Pulmonary artery endothelial cell (primary cell): ENCODE measurements around the gene DLGAP3. TPM values are rescaled to one million over a fixed set of nuclear protein-coding genes. Genes with fewer than 3 reads are reported as not detected.

ENCODE experiments used
- DNase-seq: peaks from one replicate; pipeline ENCODE4 v3.0.0-alpha.2; 2011; ENCODE audit warnings: low read depth, low spot score
- total RNA-seq: library from RNA; depleted of rRNA; stranded (reverse); fragments of >200 nt; gene quantifications from 2 replicates; pipeline ENCODE4 v1.2.3, GENCODE V29; 2014

Gene DLGAP3
- total RNA-seq, 1 donor from 2014 or later = 0.33 TPM

DNA sequence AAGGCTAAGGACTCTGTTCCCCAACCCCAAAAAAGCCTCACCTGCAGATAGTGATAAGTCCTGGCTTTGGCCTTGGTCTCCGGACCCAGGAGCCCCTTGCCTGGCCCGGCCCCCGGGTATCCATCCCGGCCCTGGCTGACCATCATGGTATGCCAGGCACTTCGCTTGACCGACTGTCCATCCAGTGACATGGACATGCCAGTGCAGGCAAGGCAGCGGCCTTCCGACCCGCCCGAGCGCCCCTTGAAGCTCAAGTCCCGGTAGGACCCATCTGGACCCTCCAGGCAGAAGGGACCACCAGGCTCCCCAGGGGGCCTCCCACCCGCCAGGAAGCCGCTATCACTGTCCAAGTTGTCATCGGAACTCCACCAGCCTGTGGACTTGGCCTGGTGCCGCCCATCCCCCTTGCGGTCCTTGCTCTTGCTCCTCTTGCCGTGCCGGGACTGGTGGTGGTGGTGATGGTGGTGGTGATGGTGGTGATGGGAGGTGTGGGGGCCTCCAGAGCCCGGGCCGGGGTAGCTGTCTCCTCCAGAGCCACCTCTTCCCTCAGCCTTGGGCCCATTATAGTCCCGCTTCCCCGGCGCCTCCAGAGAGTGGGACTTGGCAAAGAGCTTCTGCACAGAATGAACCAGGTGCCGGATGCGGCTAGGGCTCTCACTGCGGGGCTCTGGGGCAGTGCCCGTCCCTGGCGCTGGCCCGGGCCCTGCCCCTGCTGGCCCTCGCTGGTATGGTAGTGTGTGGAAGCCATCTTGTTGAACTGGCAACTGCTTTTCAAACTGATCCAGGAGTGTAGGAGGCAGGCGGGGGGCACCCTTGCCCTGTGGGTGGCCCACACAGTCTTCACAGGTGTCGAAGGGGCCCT lies 25.0 kb downstream of the DLGAP3 start:
- no peak for DNase-seq

DNA sequence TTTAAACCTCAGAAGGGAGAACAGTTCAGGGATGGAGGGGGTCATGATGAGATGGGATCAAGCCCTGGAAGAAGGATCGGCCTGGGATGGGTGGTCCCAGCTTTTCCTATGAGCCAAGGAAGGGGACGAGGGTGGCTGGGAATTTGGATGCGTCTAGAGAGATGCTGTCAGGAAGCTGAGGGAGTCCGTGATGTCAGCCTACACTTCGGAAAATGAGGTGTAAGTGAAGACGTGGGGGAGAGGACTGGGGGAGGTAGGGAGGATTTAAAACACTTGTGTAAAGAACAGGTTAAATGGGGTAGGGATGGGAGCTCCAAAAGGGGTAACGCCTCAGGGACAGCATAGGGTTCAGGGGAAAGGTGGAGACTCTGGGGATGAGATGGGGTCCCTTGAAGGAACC lies 27.5 kb downstream of the DLGAP3 start:
- no peak for DNase-seq

DNA sequence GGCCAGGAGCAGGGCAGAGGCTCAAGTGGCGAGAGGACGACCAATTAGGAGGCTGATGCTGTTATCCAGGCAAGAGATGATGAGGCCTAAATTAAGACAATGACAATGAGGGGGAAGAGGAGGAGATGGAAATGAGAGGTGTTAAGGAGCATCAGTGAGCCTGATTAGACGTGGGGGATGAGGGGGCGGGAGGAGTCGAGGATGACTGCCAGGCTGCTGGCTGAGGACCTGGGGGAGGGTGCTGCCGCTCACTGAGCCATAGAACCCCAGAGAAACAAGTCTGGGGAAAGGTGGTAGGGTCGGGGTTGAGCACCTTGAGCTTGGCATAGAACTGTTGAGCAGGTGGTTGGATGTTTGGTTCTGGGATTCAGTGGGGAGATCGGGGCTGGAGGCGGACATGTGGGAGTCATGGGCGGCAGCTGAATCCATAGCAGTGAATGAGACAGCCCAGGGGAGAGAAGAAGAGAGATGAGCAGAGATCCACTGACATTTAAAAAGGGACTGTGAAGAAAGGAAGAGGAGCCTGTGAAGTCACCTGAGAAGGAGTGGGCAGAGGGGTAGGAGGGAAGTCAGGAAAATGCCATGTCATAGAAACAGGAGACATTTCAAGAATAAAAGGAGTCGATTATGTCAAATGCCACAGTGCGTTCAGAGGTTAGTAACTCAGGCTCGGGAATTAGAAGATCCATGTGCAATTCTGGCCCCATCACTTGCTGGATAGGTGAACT lies 28.5 kb downstream of the DLGAP3 start:
- DNase-seq = no peak

DNA sequence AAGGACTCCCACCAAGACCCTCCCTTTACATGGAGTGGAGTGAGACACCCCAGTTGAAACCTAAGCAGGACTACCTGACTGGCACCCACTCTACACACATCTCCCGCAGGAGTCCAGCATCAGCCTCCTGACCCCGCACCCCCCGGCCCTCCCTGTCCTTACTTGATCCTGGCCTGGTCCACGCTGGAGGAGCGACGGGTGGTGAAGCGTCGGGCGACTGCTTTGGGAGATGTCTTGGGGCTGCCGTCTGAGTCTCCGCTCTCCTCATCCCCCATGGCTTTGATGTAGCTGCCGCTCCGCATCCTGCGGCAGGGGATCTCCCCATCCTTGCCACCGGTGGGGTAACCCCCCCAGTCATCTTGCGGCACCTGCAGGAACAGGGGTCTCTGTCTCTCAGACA lies 29.5 kb downstream of the DLGAP3 start:
- no peak for DNase-seq

DNA sequence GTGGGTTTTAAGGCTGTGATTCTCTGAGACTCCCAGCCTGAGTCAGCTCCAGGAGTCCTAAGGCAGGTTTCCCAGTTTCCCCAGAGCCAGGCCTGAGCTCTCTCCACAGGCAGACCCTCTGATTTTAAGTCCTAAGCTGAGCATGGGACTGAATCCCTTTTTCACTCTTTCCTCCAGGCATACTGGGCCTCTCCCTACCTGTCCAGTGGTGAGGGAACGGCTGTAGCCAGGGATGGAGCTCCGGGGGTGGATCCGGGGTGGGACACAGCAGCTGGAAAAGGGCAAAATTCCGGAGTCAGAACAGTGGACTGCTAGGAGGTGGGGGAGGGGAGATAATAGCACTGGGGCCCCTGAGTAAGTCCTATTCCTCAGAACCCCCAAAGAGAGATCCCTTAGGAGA lies 30.0 kb downstream of the DLGAP3 start:
- DNase-seq = no peak

DNA sequence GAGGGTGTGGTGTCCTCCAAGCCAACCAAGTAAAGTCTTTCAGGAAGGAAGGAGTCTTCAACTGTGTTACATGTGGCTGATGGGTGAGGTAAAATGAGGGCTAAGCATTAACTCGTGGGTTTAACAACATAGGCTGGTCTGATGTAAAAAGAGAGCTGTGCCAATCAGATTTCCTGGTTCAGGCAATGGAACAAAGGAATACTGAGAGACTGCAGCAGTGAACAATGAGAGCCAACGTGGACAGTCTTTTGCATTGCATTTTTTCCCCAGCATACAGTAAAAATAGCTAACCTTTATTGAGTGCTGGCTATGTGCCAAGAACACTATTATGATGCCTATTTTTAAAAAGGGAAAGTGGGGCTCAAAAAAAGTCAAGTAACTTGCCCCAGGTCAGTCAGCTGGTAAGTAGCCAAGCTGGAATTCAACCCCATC lies 31.1 kb downstream of the DLGAP3 start:
- DNase-seq = no peak

DNA sequence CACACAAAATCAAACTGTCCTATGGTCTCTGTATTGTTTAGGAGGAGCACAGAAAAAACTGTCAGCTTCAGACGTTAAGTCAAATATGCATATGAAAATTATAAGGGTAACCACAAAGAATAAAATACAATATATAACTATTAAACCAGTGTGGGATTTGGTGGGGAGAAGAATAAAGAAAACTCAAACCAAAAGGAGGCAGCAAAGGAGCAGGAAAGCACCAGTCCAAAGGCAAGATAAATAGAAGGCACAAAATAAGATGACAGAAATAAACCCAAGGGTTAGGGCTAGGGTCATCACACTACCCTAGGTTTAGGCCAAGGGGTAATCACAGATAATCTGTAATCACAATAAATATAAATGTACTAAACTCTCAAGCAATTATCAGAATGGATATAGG lies 32.8 kb downstream of the DLGAP3 start:
- no peak for DNase-seq

DNA sequence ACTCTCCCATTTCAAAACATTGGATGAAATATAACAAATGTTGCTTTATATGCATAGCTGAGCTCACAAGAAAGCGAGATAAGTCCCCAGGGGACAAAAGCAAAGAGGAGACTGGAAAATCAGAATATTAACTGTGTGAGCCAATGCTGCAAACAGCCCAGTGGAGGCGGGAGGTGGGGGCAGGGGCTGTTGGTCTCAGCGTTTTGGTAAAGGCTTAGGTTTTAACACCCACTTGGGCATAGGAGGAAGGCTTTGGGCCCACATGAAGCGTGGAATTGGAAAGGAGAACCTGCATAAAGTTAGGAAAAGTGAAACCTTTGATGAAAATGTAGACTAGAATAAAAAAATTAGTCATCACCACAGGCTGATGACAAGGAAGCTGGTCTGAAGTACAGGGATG lies 39.7 kb downstream of the DLGAP3 start:
- DNase-seq = no peak

DNA sequence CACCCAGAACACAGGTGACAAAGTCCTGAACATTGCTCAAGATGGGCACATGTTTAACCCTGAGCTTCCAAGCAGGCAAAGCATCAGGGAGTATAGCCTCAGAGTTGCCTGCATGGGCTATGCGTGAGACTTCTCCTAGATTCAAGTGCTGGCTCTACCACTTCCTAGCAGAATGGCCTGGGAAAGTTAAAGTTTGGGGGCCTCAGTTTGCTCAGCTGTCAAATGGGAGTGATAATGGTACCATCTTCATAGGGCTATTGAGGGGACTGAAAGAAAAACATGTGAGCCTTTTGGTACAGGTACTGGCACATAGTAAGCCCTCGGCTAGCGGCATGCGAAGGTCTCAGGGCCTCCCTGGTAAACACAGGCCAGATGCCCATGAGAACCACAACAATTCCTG lies 41.9 kb downstream of the DLGAP3 start:
- no peak for DNase-seq

DNA sequence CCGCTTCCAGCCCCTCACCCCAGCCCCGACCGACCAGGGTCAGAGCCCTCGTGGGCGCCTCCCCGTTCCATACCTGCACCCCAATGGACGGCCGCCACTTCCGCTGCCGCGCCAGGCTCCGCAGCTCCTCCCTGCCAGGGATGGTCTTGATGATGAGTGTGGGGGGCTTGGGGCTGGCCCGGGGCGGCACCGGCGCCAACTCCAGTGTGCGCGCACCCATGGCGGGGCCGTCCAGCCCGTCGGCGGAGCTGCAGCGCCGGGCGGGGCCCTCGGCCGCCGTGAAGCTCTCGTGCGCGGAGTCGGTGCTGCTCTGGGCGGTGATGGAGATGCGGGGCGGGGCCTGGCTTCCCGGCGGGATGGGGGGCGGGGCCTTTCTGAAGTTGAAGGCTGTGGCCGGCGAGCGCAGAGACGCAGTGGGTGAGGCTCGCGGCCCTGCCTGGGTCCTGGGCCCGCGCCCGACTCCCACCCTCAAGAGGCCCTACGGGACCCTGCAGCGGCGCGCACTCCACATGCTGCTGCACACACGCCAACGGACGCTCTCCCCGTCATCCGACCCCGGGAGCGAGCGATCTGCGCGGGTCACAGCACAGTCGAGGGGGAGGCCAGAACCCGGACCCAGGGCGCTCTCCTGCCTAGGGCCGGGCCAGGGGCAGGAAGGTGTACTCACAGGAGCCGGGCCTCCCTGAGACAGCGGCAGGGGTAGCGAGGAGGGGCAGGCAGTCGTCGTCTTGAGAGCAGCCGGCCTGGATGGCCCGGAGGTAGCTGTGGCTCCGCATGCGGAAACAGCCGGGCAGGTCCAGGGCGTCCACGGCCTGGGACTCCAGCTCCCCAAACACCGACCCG lies 43.8 kb downstream of the DLGAP3 start:
- no peak for DNase-seq

DNA sequence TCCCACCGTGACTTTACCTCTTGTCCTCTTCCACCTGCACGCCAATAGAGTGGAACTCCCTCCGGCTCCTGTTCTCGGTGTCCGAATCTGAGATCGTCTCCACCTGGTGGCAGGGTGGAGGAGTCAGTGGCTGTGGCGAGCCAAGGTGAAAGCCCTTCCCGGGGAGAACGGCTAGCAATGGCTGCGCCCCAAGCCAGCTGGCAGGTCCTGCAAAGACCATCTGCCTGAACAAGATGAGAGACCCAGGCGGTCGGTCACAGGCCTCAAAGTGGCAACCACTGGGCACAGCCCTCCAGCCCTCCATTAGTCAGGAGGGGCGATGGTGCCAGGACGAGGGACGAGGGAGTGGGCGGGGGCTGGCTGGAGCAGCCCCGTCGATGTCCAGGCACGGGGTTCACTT lies 44.5 kb downstream of the DLGAP3 start:
- no peak for DNase-seq

DNA sequence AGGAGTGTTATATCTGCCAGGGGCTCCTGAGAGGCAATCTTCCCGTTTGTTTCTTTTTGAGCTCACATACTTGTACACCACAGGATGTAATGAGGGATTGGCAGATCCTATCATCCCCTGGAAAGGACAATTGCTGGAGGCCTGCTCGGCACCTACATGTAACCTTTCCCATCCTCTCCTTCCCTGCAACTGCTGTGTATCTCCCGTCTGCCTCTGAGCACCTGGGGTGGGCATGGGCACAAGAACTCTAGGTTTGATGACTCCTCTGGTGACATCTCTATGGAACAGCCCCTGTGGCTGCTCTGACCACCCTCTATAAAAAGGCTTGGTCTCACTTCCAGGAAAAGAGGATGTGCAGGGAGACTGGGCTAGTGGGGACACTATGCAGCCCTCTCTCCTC lies 44.9 kb downstream of the DLGAP3 start:
- no peak for DNase-seq

DNA sequence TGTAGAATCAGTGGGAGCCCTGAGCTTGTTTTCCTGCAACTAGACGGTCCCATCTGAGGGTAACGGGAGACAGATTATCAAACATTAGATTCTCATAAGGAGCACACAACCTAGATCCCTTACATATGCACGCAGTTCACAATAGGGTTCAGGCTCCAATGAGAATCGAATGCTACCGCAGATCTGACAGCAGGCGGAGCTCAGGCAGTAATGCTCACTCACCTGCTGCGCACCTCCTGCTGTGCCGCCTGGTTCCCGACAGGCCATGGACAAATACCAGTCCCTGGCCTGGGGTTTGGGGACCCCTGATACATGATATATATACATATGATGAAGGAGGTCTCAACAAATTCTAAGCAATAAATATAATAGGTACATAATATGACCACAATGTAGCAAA lies 50.2 kb downstream of the DLGAP3 start:
- no peak for DNase-seq

DNA sequence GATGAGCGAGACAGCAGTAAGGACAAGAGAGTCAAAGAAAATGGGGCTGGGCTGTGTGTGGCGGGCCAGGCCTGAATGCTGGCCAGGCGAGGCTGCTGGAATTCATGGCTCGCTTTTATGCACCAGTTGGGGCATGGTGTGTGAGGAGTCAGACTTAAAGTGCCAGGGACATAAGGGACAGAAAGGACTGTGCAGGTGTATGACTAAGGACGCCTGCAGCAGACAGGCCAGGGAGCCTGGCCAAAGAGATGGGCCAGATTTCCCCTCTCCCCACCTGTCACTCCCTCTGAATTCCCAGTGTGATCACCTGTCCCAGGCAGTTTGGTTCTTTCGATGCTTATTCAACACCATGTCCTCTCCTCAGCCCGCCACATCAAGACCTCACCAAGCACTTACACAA lies 53.0 kb downstream of the DLGAP3 start:
- no peak for DNase-seq

DNA sequence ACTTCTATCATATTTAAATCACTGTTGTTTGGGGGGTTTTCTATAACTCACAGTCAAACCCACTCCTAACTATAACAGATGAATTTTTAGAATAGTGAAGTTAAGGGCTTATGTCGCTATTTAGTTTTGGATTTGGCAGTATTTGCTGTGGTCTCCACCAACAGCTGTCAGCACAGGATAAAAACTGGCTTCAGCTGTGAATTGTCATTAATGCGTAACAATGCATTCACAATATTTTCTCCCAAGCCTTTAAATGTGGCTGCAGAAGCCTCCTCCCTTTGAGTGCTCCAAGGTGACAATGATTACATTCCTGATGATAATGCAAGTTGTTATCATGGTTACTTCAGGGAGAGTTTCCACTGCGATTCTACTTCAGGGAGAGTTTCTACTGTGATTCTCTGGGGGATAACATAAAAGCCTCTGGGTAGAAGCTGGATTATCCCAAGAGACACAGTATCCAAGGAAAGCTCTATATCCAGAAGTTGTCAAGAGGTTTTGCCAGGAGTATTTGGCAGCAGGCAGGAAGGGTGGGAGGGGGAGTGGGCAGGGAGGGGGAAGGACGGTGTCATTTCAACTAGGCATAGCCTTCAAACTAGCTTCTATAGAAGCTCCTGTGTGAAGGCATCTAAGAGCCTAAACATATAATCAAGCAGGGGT lies 55.0 kb downstream of the DLGAP3 start:
- DNase-seq = no peak

DNA sequence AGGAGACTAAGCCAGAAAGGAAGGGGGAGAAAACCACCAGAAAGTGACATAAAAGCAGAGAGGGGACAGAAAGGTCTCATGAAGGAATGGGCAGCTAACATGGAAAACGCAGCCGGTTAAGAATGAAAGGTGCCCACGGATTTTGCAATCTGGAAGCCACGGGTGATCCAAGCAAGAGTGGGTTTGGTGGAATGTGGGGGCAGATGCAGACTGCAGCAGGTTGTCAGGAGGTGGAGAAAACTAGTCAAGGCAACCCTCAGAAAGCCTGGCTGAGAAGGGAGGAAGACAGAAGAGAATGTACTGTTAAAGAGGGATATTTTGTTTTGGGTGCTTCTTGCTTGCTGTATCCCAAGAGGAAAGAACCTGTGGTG lies 57.3 kb downstream of the DLGAP3 start:
- no peak for DNase-seq

DNA sequence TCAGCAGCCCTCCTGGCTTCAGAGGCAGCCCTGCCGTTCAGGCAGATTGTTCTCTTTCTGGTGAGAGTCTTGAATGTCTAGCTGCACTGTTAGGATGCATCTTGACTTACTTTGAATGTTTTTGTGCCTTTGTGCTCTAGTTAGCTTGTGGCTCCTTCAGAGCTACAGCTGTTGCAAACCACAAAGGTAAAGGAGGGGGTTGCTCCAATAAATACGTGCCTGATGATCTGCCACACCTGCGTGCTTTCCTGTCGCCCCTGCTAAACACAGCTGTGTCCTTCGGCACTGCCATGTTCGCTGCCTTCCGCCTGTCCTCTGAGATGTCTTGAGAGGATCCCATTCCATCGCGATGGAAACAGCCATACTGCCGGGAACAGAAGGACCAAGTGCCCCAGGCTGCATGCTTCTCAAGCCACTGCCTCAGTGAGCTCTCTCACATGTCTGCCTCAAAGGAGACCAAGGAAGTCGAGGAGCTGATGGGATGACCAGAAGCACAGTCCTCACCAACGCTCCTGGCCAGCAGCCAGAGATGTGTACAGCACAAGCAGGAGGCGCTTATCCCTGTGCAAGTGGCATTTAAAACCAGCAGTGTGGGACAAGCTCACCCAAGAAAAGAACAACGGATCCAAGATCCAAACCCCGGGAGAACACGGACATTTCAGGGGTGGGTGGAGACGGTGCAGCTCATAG lies 57.9 kb downstream of the DLGAP3 start:
- DNase-seq = no peak

DNA sequence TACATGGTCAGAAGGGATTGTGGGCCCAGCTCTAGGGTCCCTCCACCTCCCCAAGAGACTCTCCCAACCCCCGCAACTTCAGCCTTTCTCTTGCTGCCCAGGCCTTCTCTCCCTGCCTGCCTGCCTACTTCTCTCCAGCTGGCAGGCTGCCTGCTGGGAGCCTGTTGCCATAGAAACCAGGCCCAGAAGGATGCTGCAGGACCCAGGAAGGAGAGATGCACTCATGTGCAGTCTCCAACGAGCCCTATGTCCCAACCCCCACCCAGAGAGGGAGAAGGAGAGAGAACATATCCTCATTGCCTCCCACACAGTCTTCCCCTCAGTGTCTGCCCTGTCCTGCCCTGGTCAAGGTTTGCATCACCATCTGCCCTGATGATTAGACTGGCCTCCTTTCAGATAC lies 59.1 kb downstream of the DLGAP3 start:
- no peak for DNase-seq

DNA sequence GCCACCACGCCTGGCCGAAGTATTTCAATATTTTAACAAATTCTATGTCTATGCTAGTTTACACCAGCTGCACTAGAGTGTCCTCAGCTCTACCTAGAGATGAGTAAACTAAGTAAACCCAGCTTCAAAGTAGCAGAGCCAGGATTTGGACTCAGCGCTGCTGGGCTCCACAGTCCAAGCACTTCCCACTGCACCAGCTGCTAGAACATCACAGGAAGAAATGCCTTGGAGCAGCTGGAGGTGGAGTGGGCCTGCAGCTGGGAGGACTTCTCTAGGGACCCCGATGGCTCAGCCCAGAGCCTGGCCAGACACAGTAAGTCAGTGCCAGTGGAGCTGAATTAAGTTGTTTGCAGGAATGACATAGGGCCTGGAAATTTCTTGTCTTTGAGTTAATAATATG lies 59.7 kb downstream of the DLGAP3 start:
- no peak for DNase-seq

DNA sequence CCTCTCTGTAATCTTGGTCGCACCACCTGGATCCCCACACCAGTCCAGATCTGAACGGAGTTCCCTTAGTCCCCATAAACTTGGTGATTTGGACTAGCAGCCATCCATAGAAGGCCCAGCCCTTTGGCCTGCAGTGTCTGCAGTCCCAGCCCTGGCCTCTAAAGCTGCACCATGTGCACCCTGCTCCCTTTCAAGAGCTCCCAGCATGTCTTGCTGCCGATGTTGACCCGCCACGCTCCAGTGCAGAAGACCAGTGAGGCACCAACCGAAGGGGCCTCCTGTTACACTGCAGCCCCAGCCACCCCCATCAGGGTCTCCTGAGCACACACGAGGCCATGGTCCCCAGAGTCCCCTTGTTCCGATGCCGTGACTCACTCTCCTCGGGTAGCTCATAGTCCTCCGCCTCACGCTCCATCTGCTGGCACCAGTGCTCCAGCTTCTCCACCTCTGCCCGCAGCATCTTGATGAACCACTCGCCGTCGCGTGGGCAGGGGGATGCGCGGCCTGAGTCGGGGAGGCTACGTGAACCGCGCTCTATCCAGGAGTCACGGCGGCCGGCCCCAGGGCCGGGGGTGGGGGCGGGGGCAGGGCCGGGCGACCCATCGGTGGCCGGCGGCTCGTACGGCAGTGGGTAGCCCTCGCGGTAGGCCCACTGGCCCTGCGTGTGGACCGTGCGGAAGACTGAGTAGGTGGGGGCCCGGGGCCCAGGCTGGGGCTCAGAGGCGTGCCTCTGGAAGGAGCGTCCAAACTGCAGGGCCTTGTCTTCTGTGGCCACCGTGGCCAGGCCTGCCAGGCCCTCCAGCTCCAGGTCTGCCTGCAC lies 61.0 kb downstream of the DLGAP3 start:
- DNase-seq = no peak
